Raji (cell line): ENCODE data around the gene PSMF1.

ENCODE experiments used
- POLR2A ChIP-seq: IDR thresholded peaks from 2 replicates; pipeline ENCODE4 v1.6.1; 2011; ENCODE audit warnings: low read depth, low read length, control low read depth; ENCODE audit not compliant: insufficient read depth

The PSMF1 gene

GRCh38 chr20:1137236-1137635, 18.8 kb downstream of the PSMF1 start:
- no peak for TF ChIP-seq POLR2A

GRCh38 chr20:1144401-1145172, 26.2 kb downstream of the PSMF1 start:
- no peak for TF ChIP-seq POLR2A

GRCh38 chr20:1146957-1147356, 28.6 kb downstream of the PSMF1 start:
- TF ChIP-seq POLR2A: no peak

- TF ChIP-seq POLR2A: no peak
Observed at GRCh38 chr20:1150218-1150617, 31.8 kb downstream of the PSMF1 start.

- TF ChIP-seq POLR2A: no peak
Observed at GRCh38 chr20:1150968-1151367, 32.6 kb downstream of the PSMF1 start.

- no peak for TF ChIP-seq POLR2A
Observed at GRCh38 chr20:1154226-1154625, 35.8 kb downstream of the PSMF1 start.

GRCh38 chr20:1154691-1155090, 36.3 kb downstream of the PSMF1 start:
- TF ChIP-seq POLR2A: no peak

- no peak for TF ChIP-seq POLR2A
Observed at GRCh38 chr20:1155342-1155741, 36.9 kb downstream of the PSMF1 start.

- no peak for TF ChIP-seq POLR2A
Observed at GRCh38 chr20:1160496-1160895, 42.1 kb downstream of the PSMF1 start.

GRCh38 chr20:1160991-1161390, 42.6 kb downstream of the PSMF1 start:
- TF ChIP-seq POLR2A: no peak

- TF ChIP-seq POLR2A: no peak
Observed at GRCh38 chr20:1163105-1163504, 44.7 kb downstream of the PSMF1 start.

- no peak for TF ChIP-seq POLR2A
Observed at GRCh38 chr20:1163653-1164052, 45.3 kb downstream of the PSMF1 start.

GRCh38 chr20:1164871-1165270, 46.5 kb downstream of the PSMF1 start:
- TF ChIP-seq POLR2A: no peak

- TF ChIP-seq POLR2A: no peak
Observed at GRCh38 chr20:1165521-1165920, 47.1 kb downstream of the PSMF1 start.

GRCh38 chr20:1165941-1166340, 47.5 kb downstream of the PSMF1 start:
- no peak for TF ChIP-seq POLR2A

GRCh38 chr20:1166948-1167720, 48.7 kb downstream of the PSMF1 start:
- TF ChIP-seq POLR2A: no peak
